Activated CD4-positive, alpha-beta T cell treated with anti-CD3 and anti-CD28 coated beads for 36 hours (primary cell): ENCODE measurements around the gene GABRG3. TPM values are rescaled to one million over a fixed set of nuclear protein-coding genes. Genes with fewer than 3 reads are reported as not detected.

Source experiments
- ATAC-seq: fragments of 200-7000 bp; cut with Tn5 transposase; one replicate; pipeline ENCODE4 v1.10.0; 2021; ENCODE audit warnings: mild to moderate bottlenecking, moderate library complexity
- CTCF ChIA-PET: fragments of 350-600 bp; sonication (Branson Sonifier 250); formaldehyde crosslinking; loops from one replicate; lab custom pipeline; 2021; ENCODE audit warnings: antibody characterized with exemption; lab: Charles Lee
- POLR2A ChIA-PET: fragments of 350-600 bp; sonication (Branson Sonifier 250); formaldehyde crosslinking; loops from one replicate; lab custom pipeline; 2021; ENCODE audit warnings: antibody characterized with exemption, inconsistent platforms; lab: Charles Lee
- DNase-seq: peaks from one replicate; pipeline ENCODE4 v3.0.0-alpha.2; 2020
- H3K27ac Mint-ChIP-seq: one replicate; pipeline ENCODE4 v1.8.0; 2021; ENCODE audit warnings: mixed read lengths
- H3K27me3 Mint-ChIP-seq: one replicate; pipeline ENCODE4 v1.8.0; 2021; ENCODE audit warnings: mixed read lengths
- H3K36me3 Mint-ChIP-seq: one replicate; pipeline ENCODE4 v1.8.0; 2021; ENCODE audit warnings: low read depth, mixed read lengths
- H3K4me1 Mint-ChIP-seq: one replicate; pipeline ENCODE4 v1.8.0; 2021; ENCODE audit warnings: mixed read lengths
- H3K4me3 Mint-ChIP-seq: one replicate; pipeline ENCODE4 v1.8.0; 2021; ENCODE audit warnings: mild to moderate bottlenecking, moderate library complexity, mixed read lengths
- H3K9me3 Mint-ChIP-seq: one replicate; pipeline ENCODE4 v1.8.0; 2021; ENCODE audit warnings: low read depth, mixed read lengths
- intact Hi-C, 2 experiments: fragments of 100-400 bp; cut with DNase I in 1 of 2; cut with micrococcal nuclease in 1 of 2; formaldehyde crosslinking; loops; one replicate each; pipeline versions ENCODE4 v1.14.2 to v1.15.1; 2022 to 2024; cut with DNase I, micrococcal nuclease
- total RNA-seq, 2 experiments: library from RNA; stranded (reverse); gene quantifications; one replicate each; pipeline ENCODE4 v1.2.3, GENCODE V29; 2021

Gene GABRG3
- total RNA-seq, 2 experiments from 2014 or later: not detected

GRCh38 chr15:27498700-27499099, 527.7 kb downstream of the GABRG3 start:
- DNase-seq (no peak), ATAC-seq (no peak)
- ChIA-PET POLR2A (no interaction called here), CTCF (no interaction called here)
- H3K4me3 Mint-ChIP-seq: no peak overlapping the region
- H3K4me1 Mint-ChIP-seq: no peaks in the 10 kb centered on the region
- no peaks in the 10 kb centered on the region for H3K27me3 Mint-ChIP-seq
- H3K27ac Mint-ChIP-seq: no peak overlapping the region
- intact Hi-C loops: no loop called here
- peaks cover 13% of the 10 kb centered on the region for H3K9me3 Mint-ChIP-seq
- no peaks in the 10 kb centered on the region for H3K36me3 Mint-ChIP-seq

- Mint-ChIP-seq H3K27ac (no peak overlapping the region), H3K4me3 (no peak overlapping the region), H3K9me3 (peaks cover 13% of the 10 kb centered on the region), H3K36me3 (no peaks in the 10 kb centered on the region), H3K27me3 (no peaks in the 10 kb centered on the region), H3K4me1 (no peaks in the 10 kb centered on the region)
- POLR2A ChIA-PET: no interaction called here
- CTCF ChIA-PET: no interaction called here
- DNase-seq (no peak), ATAC-seq (no peak)
- intact Hi-C loops: no loop called here
Measured at GRCh38 chr15:27499191-27499590, 528.2 kb downstream of the GABRG3 start.

- no peak for DNase-seq
- Mint-ChIP-seq H3K36me3 (no peaks in the 10 kb centered on the region), H3K4me3 (no peak overlapping the region), H3K27me3 (no peaks in the 10 kb centered on the region), H3K4me1 (no peaks in the 10 kb centered on the region), H3K9me3 (peaks cover 13% of the 10 kb centered on the region), H3K27ac (no peak overlapping the region)
- intact Hi-C loops: no loop called here
- ChIA-PET POLR2A (no interaction called here), CTCF (no interaction called here)
- ATAC-seq: no peak
Measured at GRCh38 chr15:27499719-27500118, 528.7 kb downstream of the GABRG3 start.

- no peak overlapping the region for H3K4me3 Mint-ChIP-seq
- H3K27ac Mint-ChIP-seq: no peak overlapping the region
- H3K36me3 Mint-ChIP-seq: no peaks in the 10 kb centered on the region
- ChIA-PET POLR2A (no interaction called here), CTCF (no interaction called here)
- no peaks in the 10 kb centered on the region for H3K4me1 Mint-ChIP-seq
- ATAC-seq: no peak
- peaks cover 18% of the 10 kb centered on the region for H3K9me3 Mint-ChIP-seq
- intact Hi-C loops: no loop called here
- no peaks in the 10 kb centered on the region for H3K27me3 Mint-ChIP-seq
- DNase-seq: no peak
Measured at GRCh38 chr15:27500206-27500605, 529.2 kb downstream of the GABRG3 start.

GRCh38 chr15:27506752-27507151, 535.8 kb downstream of the GABRG3 start:
- Mint-ChIP-seq H3K4me3 (no peak overlapping the region), H3K36me3 (no peaks in the 10 kb centered on the region), H3K27me3 (peaks cover 1% of the 10 kb centered on the region), H3K4me1 (no peaks in the 10 kb centered on the region), H3K27ac (no peak overlapping the region), H3K9me3 (peaks cover 34% of the 10 kb centered on the region)
- intact Hi-C loops: no loop called here
- DNase-seq (no peak), ATAC-seq (no peak)
- ChIA-PET CTCF (no interaction called here), POLR2A (no interaction called here)

GRCh38 chr15:27509014-27509413, 538.0 kb downstream of the GABRG3 start:
- ATAC-seq: no peak
- H3K27ac Mint-ChIP-seq: no peak overlapping the region

GRCh38 chr15:27512281-27513001, 541.5 kb downstream of the GABRG3 start:
- Mint-ChIP-seq H3K9me3 (peaks cover 45% of the 10 kb centered on the region), H3K36me3 (no peaks in the 10 kb centered on the region), H3K27me3 (peaks cover 4% of the 10 kb centered on the region), H3K4me1 (no peaks in the 10 kb centered on the region), H3K4me3 (no peak overlapping the region), H3K27ac (no peak overlapping the region)
- intact Hi-C loops: no loop called here
- ChIA-PET CTCF (no interaction called here), POLR2A (no interaction called here)
- DNase-seq (no peak), ATAC-seq (no peak)

More at GRCh38 chr15:27509014-27509413, 538.0 kb downstream of the GABRG3 start:
- POLR2A ChIA-PET: no interaction called here
- Mint-ChIP-seq H3K9me3 (peaks cover 40% of the 10 kb centered on the region), H3K36me3 (no peaks in the 10 kb centered on the region), H3K27me3 (peaks cover 4% of the 10 kb centered on the region), H3K4me3 (no peak overlapping the region), H3K4me1 (no peaks in the 10 kb centered on the region)
- CTCF ChIA-PET: no interaction called here
- DNase-seq: no peak
- intact Hi-C loops: no loop called here

GRCh38 chr15:27514526-27514925, 543.5 kb downstream of the GABRG3 start:
- Mint-ChIP-seq H3K4me1 (no peaks in the 10 kb centered on the region), H3K4me3 (no peak overlapping the region), H3K27ac (no peak overlapping the region), H3K36me3 (no peaks in the 10 kb centered on the region), H3K9me3 (peaks cover 40% of the 10 kb centered on the region), H3K27me3 (peaks cover 4% of the 10 kb centered on the region)
- no peak for ATAC-seq
- ChIA-PET CTCF (no interaction called here), POLR2A (no interaction called here)
- DNase-seq: no peak
- intact Hi-C loops: loop anchor here in 1 of 2 experiments (2.0 kb wide), 1 partner anchor 20 kb away; no protein-coding TSS in a partner anchor

GRCh38 chr15:27527490-27528067, 556.6 kb downstream of the GABRG3 start:
- no peak for DNase-seq
- no peak for ATAC-seq
- Mint-ChIP-seq H3K27me3 (no peaks in the 10 kb centered on the region), H3K27ac (no peak overlapping the region), H3K4me3 (no peak overlapping the region), H3K9me3 (peaks cover 32% of the 10 kb centered on the region), H3K36me3 (no peaks in the 10 kb centered on the region), H3K4me1 (no peaks in the 10 kb centered on the region)
- intact Hi-C loops: loop anchor here in 1 of 2 experiments (5.0 kb wide), 1 partner anchor 190 kb away; no protein-coding TSS in a partner anchor
- CTCF ChIA-PET: no interaction called here
- POLR2A ChIA-PET: no interaction called here

GRCh38 chr15:27529399-27529798, 558.4 kb downstream of the GABRG3 start:
- Mint-ChIP-seq H3K4me1 (no peaks in the 10 kb centered on the region), H3K9me3 (peaks cover 25% of the 10 kb centered on the region), H3K36me3 (no peaks in the 10 kb centered on the region), H3K27ac (no peak overlapping the region), H3K4me3 (no peak overlapping the region), H3K27me3 (no peaks in the 10 kb centered on the region)
- ChIA-PET CTCF (no interaction called here), POLR2A (no interaction called here)
- intact Hi-C loops: loop anchor here in 1 of 2 experiments (5.0 kb wide), 1 partner anchor 192 kb away; no protein-coding TSS in a partner anchor
- ATAC-seq: no peak
- DNase-seq: no peak

- intact Hi-C loops: loop anchor here (2.0 to 10.0 kb wide), 2 partner anchors 14 to 46 kb away; no protein-coding TSS in a partner anchor
- ChIA-PET CTCF (no interaction called here), POLR2A (no interaction called here)
- Mint-ChIP-seq H3K27me3 (no peaks in the 10 kb centered on the region), H3K4me1 (no peaks in the 10 kb centered on the region), H3K9me3 (peaks cover 16% of the 10 kb centered on the region), H3K27ac (no peak overlapping the region), H3K36me3 (no peaks in the 10 kb centered on the region), H3K4me3 (no peak overlapping the region)
- ATAC-seq (no peak), DNase-seq (no peak)
Measured at GRCh38 chr15:27530994-27531393, 560.0 kb downstream of the GABRG3 start.

GRCh38 chr15:27532358-27532757, 561.4 kb downstream of the GABRG3 start:
- no peak for ATAC-seq
- POLR2A ChIA-PET: no interaction called here
- H3K27ac Mint-ChIP-seq: no peak overlapping the region

More at GRCh38 chr15:27532358-27532757, 561.4 kb downstream of the GABRG3 start:
- Mint-ChIP-seq H3K4me3 (no peak overlapping the region), H3K4me1 (no peaks in the 10 kb centered on the region), H3K9me3 (peaks cover 7% of the 10 kb centered on the region), H3K27me3 (no peaks in the 10 kb centered on the region), H3K36me3 (no peaks in the 10 kb centered on the region)
- CTCF ChIA-PET: no interaction called here
- intact Hi-C loops: loop anchor here in 1 of 2 experiments (10.0 kb wide), 1 partner anchor 48 kb away; no protein-coding TSS in a partner anchor
- DNase-seq: no peak
